OCI-LY1 (cell line): ENCODE data around the gene DDX31.

Source experiments
- CTCF ChIP-seq: fragments of 200-600 bp; sonication (generic), shearing (Covaris generic); IDR thresholded peaks from 2 replicates; pipeline ENCODE4 v1.5.1; 2017; ENCODE audit warnings: mild to moderate bottlenecking, antibody characterized with exemption, low read length, moderate library complexity, mixed read lengths
- EZH2 ChIP-seq: fragments of 200-600 bp; sonication (generic), shearing (Covaris generic); IDR thresholded peaks from 2 replicates; pipeline ENCODE4 v1.8.0; 2017; ENCODE audit warnings: borderline replicate concordance, mixed run types, mild to moderate bottlenecking, antibody characterized with exemption, low read length, moderate library complexity, mixed read lengths

GRCh38 chr9:132582786-132583583, 86.8 kb downstream of the DDX31 start:
- TF ChIP-seq EZH2 = no peak
- no peak for TF ChIP-seq CTCF
